GM21737 (cell line): ENCODE measurements around the gene SCAP.
"Not testable (repeated sequence)": the region's sequence is repeated elsewhere in the genome, so short reads cannot be mapped to it uniquely, and the experiment has no call there.

ENCODE experiments used
- ATAC-seq: cut with Tn5 transposase; IDR thresholded peaks from one replicate; pipeline ENCODE4 v1.9.1; 2021; ENCODE audit warnings: mild to moderate bottlenecking, moderate library complexity; ENCODE audit not compliant: unreplicated experiment

Gene SCAP

GRCh38 chr3:47370020-47370419 lies 105.7 kb downstream of the SCAP start:
- not testable (repeated sequence) for ATAC-seq

GRCh38 chr3:47367631-47368030 lies 108.1 kb downstream of the SCAP start:
- no peak for ATAC-seq

- no peak for ATAC-seq
Observed at GRCh38 chr3:47366833-47367232, 108.9 kb downstream of the SCAP start.

- ATAC-seq, result no peak
Observed at GRCh38 chr3:47365213-47366153, 110.3 kb downstream of the SCAP start.
